Anterior cingulate cortex (tissue), 58 donors: ENCODE results near the gene TSPAN18.

Source experiments
- DNase-seq, 58 donors: peaks; one replicate each; lab custom pipeline; 2025; lab: John Stamatoyannopoulos, UW

The TSPAN18 gene

DNA sequence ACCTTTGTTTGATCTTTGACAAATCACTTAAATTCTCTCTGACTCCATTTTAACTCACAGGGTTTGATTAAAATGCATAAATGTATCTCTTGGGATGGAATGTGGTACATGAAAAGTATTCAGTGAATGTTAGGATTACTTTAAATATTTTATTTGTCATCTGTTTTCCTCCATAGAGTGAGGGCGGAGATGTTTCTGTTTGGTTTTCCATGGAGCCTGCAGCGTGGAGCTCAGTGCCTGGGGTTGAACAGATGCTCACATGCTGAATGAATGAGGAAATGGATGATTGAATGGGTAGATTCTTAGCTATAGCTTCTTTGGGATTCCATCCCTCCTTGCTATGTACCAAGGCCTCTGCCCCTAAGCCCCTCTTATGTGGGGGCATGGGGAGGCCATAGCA is 10.0 kb downstream of the TSPAN18 start:
- no peak for DNase-seq

DNA sequence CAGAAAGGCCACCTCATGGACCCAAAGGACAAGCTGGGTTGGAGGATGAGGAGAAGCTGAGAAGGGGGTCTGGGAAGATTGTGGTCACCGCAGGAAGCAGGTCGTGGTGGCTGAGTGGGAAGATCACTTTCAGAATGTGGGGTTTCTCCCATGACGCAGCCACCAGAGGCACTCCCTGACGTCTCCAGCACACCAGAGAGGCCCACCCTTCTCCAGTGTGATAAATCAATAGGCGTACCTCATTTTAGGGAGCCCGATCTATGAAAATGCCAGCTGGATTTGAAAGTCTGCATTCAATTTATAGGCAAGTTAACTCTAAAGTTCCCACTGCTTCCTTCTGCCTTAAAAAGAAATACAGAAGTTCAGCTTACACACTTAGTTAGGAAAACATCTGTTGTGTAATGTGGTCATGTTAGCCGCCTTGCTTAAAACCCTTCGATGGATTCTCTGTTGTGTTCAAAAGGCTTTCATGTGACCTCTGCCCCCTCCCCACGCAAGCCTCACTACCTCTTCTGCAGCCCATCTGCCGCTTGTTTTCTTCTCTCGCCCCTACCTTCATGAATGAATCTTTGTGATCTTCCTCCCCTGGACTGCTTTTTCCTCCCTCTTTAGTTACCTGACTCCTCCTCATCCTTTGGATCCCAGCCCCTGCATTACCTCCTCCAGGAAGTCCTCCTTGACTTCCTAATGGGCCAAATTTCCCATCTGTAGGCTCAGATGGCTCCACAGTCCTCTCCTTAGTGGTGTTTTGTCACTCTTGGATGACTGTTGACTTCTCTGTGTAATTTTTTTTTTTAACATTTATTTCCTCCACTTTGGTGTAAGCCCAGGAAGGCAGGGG is 10.7 kb downstream of the TSPAN18 start:
- DNase-seq = no peak

DNA sequence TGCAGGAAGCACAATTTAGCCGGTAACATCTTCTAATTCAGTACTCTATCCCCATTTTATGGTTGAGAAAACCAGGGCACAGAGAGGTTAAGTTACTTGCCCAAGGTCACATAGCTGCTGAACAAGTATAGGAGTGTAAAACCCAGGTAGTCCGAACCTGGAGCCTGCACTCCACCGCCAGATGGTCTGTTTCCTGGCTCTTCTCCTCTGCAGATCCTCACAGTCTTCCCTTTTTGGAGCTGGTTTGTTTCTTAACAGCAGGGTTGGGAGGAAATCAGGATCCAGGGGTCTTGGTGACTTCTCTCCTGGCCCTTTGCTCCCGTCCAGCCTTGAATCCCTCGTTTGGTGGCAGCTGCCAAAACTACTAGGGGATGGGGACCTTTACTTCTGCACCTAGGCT is 12.0 kb downstream of the TSPAN18 start:
- no peak for DNase-seq

DNA sequence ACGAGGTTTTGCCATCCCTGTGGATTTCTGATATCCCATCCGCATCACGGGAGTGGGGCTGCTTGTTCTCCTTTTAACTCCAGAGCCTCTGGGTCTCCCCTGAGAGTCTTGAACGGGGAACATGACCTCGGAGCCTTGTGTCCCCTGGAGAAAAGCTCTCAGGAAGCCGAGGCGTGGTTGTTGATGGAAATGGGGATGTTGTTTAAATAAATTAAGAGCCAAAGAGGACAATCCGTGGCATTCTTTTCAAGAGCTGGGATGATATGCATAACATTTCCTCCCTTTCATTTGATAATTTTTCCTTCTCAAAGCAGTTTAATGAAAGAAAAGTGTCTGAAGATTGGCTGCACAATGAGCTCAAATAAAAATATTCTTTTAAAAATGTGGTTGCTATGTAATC is 14.2 kb downstream of the TSPAN18 start:
- no peak for DNase-seq

DNA sequence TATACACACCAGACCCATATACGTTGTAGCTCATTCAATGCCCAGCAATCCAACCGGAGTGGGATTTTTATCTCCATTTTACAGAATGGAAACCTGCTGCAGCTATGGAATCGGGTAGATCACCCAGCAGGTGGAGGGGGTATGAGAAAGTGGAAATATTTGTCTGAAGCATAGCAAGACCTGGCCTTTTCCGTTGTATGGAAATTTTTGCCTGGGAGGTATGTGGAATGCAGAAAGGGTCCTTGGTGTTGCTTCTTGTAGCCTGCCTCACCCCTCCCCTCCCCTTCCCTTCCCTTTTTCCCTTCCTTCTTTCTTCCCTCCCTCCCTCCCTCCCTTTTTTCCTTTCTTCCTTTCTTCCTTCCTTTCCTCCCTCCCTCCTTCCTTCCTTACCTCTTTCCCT is 15.2 kb downstream of the TSPAN18 start:
- DNase-seq = no peak

DNA sequence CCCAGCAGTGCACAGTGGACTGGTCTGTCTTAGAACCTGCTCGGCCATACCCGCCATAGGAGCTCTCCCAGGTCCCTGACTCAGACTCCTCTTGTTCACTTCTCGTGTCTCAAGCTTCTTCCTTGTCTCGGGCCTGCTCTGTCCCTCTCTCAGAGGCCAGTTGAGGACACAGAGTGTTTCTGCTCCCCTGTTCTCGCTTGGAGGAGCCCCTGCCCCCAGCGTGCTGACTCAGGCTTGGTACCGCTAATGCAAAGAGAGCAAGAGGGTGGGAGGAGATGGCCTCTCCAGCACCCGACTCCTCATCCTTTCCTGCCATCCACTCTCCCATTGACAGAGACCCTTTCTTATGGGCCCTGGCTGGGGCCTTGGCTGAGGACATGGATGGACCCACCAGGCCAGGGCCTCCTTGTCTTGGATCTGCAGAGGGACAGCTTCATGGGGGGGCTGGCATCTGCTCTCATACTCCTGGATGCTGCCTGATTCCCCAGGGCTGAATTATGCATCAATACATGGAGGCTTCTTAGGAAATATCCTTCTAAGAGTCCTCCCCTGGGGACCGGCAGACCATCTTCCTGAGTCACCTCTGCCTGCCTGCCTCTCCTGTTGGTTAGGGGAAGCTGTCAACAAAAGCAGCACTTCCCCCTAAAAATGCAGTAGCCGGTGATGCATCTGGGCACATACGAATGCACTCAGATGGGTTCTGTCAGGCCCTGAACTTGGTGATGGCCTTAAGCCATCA is 15.9 kb downstream of the TSPAN18 start:
- no peak for DNase-seq

DNA sequence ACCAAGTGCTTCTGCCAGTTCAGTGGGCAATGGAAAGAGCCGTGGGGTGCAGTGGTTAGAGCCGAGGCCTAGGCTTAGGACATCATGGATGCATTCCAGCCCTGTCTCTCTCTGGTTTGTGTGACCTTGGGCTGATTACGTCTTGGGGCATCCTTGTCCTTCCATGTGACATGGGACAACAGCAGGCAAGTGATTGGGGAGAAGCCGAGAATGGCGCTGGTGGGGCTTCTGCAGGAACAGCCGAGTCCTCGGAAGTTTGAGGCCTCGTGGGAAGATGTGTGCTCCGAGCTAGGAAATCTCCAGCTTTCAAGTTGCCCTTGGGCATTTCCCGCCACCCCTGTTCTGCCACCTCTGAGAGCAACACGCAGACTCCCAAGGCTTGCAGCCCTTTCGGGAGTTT is 16.6 kb downstream of the TSPAN18 start:
- no peak for DNase-seq

DNA sequence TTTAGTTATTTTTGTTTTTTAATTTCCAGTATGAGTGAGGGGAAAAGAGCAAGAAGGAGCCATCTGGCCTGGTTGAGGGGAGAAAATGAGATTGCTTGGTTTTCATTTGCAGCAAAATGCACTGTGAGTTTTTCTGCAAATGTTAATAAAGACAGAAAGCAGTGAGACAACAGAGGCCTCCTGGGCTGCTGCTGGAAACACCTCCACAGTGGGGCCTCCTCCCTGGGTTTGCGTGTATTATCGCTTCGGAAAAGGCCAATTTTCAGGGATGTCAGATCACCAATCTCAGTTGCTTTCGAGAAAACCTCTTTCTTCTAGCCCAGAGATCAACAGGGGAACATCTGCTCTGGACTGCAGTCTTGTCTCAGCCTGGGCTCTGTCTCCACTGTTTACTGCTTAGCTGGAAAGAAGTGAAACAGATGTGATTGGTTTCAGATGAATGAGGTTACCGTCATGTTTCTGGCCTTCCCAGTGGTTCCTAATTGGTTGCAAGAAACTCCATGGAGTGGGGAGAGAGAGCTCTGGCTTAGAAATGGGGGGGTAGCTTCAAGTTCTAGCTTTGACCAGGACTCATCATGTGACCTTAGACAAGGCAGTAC is 17.3 kb downstream of the TSPAN18 start:
- no peak for DNase-seq

DNA sequence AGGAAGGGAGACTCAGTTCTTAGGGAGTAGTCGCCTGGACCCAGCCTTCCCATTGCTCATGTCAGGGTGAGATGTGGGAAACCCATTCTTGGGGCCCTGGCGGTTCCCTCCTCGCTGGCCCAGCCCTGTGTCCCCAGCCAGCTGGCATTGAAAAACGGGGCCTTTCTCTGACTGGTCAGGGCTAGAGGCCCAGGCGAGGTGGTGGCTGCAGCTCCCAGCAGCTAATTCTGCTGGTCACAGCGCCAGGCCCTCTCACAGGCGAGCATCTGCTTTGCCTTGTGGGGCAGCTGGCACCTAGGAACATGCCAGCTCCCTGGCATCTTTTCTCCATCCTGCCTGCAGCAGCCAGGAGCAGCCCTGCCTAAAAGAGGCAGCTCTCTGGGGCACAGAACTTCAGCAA is 20.1 kb downstream of the TSPAN18 start:
- DNase-seq = peak in 53 of 58 donors; percentile 12 to 83 (median 57)

DNA sequence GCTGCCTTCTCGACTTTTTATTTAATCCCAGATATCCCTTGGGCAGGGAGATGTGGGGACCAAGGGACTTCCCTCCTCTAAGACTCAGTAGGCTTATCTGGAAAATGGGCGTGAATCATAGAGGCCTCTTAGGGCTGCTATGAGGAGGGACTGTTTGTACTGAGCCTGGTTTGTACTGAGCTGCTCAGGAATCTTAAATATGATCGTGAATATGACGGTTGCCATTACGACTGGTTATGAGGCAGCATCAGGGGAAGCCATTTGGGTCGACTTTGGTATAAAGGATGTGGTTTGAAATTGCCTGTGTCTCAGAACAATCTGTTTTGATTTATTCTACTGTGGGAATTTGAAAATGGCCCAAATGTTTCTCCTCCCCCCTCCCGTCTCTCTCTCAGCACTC is 20.6 kb downstream of the TSPAN18 start:
- no peak for DNase-seq

DNA sequence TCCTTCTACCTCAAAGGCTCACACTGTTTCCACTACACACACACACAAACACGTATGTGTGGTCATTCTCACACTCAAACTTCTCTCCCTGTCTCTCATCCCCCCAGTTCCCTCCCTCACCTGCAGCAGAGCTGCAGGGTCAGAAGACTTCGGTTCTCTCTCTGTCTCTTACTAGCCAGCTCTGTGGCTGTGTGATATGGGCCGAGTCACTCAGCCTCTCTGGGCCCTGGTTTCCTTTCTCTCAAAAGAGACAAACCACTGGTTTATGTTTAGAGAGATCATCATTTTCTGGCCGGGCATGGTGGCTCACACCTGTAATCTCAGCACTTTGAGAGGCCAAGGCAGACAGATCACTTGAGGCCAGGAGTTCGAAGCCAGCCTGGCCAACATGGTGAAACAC is 21.1 kb downstream of the TSPAN18 start:
- DNase-seq = no peak

DNA sequence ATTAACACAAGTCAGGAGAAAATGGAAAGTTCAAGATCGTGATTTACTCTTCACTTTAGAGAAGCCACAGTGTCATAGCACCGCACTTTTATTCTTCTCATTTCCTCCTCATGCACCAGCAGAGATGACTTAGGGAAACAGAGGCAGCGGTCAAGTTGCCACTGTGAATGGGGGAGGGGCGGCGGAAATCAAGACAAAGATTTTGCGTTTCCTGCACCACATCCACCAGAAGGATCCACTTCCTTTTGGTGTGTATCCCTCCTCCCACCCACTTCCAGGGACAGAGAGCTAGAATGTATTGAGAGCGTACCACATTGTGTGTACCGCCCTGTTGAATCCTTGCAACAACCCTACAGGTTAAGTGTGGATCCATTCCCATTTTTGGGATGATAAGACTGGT is 21.8 kb downstream of the TSPAN18 start:
- no peak for DNase-seq

DNA sequence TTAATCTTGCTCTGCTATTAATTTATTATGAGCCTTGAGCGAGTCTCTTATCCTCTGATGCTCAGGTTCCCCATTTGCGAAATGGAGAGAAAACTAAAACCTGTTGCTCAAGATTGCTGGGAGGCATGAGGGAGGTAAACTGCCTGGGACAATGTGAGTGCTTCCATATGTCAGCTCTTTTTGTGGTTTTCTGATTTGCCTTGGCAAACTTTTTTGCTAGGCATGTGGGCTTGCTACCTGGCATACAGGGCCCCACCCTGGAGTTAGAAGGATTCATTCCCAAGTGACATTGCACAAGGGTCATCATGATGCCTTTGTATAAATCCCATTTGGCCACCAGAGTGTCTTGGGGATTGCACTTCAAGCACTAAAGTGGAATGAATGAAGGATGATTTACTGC is 22.4 kb downstream of the TSPAN18 start:
- DNase-seq = no peak

DNA sequence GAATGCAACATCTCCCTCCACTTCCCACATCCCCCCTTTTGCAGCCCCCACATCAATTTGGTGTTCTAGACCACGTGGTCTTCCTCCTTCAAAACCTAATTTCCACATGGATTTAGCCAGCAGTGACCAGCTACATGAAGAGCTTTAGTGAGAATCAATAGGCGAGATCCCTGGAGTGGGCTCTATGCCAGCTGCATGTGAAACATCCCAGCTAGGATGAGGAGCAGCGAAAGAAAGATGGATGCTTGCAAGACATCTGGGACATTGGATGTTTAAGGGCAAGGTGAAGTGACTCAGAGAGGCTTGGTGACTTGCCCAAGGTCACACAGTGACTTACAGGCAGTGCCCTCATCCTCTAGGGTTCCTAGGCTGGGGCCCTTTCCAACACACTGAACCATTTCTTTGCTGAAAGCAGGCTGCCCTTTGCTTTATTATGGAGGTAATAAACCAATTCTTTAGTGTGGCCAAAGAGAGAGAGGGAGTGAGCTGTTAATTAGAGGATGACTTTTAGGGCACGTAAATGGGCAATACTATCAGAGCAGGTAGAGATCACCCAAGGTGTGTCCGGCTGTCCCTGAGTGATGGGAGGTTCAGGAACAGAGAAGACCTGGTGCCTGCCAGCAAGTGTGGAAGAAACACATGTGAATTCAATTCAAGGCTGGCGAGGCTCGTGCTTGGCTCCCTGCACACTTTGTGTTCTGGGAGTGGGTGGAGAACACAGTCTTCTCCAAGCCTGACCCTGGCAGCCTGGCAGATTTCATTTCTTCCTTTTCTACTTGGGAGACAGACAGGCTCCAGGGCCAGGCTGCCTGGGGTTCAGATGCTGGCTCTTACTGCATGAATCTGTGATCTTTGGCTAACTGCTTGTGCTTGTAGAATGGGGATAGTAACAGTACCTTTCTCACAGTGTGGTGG is 24.0 kb downstream of the TSPAN18 start:
- DNase-seq = peak in 12 of 58 donors; percentile 3 to 37 (median 18)

DNA sequence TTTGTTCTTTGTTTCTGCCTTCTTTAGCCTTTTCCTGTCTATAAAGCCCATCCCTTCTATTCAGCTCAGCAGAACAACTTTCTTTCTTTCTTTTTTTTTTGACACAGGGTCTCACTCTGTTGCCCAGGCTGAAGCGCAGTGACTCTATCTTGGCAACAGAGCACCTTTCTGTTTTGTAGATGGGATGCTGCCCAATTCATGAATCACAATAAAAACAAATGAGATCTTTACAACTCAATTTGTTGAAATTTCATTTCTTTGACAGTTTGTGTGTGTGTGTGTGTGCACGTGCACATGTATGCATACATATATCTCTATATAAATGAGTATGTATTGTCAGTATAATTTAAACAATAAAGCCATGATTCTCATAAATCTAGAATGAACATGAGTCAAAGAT is 25.5 kb downstream of the TSPAN18 start:
- DNase-seq = no peak

DNA sequence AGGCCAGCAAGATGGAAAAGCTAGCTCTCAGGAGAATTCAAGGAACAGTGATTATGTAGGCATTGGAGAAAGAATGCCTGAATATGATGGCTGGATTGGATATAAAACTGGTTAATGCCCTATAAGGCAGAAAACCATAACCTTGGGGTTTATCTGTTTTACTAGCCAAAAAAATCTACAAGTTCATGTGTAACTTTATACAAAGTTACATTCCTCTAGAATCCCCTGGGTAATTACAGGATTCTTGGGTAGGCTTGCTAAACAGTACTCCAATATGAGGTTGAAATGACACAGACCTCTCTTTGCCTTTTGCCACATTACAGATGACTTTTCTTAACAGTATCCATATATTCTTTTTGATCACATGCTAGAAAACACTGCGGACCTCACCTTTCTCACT is 26.0 kb downstream of the TSPAN18 start:
- no peak for DNase-seq

DNA sequence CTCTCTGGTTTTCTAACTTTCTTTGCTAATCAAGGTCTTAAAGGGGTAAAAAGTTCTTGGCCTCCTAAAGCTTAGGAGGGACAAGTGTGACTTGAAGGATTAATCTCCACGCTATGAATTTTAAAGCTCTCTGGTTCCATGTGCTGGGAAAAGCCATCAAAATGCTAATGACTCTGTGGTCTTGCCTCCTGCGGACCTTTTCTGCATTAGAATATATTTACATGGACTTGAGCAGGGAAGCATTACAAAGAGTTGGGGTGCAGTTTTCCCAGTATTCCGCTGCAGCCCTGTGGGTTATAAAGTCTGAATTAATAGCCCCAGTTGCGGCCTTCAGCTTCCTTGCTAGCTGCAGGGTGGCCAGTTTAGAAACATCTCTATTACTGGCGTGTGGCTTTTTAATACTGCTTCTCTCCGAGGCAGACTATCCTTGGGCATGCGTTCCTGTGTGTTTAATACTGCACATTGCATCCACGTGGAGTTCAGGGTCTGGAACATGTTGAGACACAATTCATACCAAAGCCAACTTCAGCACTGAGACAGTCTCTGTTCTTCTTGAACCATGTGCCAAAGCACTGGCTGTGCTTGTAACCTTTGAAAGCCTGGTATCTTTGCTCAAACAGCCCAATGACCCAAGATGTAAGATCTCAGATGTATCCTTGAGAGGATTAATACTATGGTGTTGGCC is 27.3 kb downstream of the TSPAN18 start:
- no peak for DNase-seq

DNA sequence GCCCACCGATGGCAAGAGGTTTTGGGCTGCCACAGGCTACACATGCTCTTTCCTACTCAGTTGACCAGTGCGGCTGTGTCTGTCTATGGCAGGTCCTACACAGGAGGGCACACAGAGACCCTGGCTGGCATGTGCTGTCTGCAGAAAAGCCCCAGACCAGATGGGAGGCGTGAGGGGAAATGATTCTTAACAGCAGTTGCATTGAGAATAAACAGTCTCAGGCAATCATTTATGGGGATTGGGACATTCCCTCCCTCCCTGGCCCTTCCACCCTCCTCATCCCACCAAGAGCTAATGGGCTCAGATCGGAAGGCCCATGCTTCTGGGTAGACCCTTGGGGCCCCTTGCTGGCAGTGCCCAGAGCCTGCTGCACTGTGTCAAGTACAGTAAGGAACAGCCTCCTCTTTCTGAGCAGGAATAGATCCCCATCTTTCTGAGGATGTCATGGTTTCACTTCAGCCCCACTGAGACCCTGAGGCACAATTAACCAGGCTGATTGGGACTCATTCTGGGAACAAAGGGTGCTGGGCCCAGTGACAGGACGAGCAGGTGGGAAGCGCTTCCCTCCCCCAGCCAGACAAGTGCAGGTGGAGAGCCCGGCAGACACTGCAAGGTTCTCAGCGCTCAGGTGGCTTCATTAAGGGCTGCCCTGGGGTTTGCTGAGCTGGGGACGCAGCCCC is 28.3 kb downstream of the TSPAN18 start:
- DNase-seq = no peak
